ENCODE data around the gene SNAPC3.
A peak's percentile ranks its signal among the peaks of the same experiment; 100 is the strongest.

SNAPC3 gene

DNA sequence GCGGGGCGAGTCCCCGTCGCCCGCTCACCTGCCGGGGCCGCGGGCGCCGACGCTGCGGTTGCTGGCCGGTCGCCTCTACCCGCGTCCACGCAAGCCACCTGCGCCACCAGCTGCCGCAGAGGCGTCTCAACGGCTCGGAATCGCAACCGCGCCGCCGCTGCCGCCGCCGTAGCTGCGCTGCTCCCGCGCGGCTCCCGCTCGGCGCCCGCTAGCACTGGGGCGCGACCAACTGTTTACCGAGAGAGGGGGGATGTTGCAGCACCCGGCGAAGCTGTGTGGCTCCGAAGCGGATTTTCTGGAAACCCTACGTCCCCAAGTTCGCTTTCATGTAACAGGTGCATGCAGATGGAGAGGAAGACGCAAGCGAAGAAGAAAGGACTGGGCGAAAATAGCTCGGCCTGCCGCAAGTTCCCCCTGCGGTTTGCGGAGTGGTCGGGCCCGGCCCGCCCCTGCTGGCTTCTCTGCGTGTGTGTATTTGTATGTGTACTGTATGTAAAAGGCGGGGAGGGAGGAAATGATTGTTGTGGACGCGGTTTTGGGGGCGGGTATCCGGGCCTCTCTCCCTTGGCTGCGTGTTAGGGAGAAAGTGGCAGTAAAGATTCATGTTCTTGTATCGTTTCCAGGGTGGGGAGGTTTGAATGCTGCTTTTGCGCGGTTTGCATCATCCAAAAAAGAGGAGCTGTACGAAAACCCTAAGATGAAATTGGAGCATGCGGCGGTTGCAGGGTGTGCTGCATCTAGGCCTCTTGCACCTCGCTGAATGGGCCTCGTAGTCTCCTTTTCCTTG lies 88.3 kb downstream of the SNAPC3 start, which contains the start of gene PSIP1:
Gene PSIP1, minus strand, starts transcription at position 182 of the 787 bp plus-strand sequence. CDS start 782 bp downstream, outside the sequence.
- H3K79me2 ChIP-seq (ENCODE audit: control insufficient read depth, insufficient read depth, low read length, unreplicated experiment): peaks cover 26% of the 10 kb centered on the region
- H3K27me3 ChIP-seq (ENCODE audit: insufficient read depth, low read length): no peaks in the 10 kb centered on the region
- H2AFZ ChIP-seq (ENCODE audit: low read length, unreplicated experiment): peak within 1 kb of the TSS; percentile 96
- H3K27ac ChIP-seq (ENCODE audit: low read depth, low read length): peak within 1 kb of the TSS; percentile 92
- H3K4me3 ChIP-seq (ENCODE audit: low read depth, low read length): peak within 1 kb of the TSS; percentile 97
- H3K36me3 ChIP-seq (ENCODE audit: insufficient read depth, low read length): peaks cover 7% of the 10 kb centered on the region
- peaks cover 14% of the 10 kb centered on the region for H3K4me1 ChIP-seq (ENCODE audit: control insufficient read depth, insufficient read depth, low read length, unreplicated experiment)
